K562 (cell line): ENCODE results near the gene NDUFAF8. TPM values are rescaled to one million over a fixed set of nuclear protein-coding genes. Genes with fewer than 3 reads are reported as not detected.

Source experiments
- ATAC-seq: fragments of 200-7000 bp; cut with Tn5 transposase; 3 replicates; pipeline ENCODE4 v1.9.1; 2020; ENCODE audit warnings: moderate library complexity
- BruUV-seq: library from RNA; stranded (reverse); fragments of 400-500 nt; replicated peaks from 2 replicates; lab custom pipeline; 2021; lab: Mats Ljungman, UMichigan
- CTCF ChIA-PET: fragments of 300-600 bp; formaldehyde crosslinking; extraction: SDS; loops from one replicate; lab custom pipeline; 2021; ENCODE audit warnings: low intra/inter-chr PET ratio; lab: Yijun Ruan, JAX
- POLR2A ChIA-PET: fragments of 300-600, 350-650 bp; sonication (Branson Sonifier 250); formaldehyde crosslinking; extraction: SDS; loops from one replicate; lab custom pipeline; 2021; ENCODE audit warnings: antibody characterized with exemption, inconsistent platforms; lab: Yijun Ruan, JAX
- DNase-seq, 4 experiments: peaks; one replicate each; pipeline versions ENCODE4 v3.0.0 to v3.0.0-alpha.2; 2011 to 2018; ENCODE audit warnings: low spot score in 3 of 4, mixed read lengths in 3 of 4; ENCODE audit errors: extremely low read depth in 1 of 4
- FAIRE-seq: peaks from 2 replicates; lab custom pipeline; 2011; peaks lifted over from hg19 to GRCh38; lab: Jason Lieb, UNC
- H2AFZ ChIP-seq: 2 replicates; pipeline ENCODE4 v1.6.0; 2011; ENCODE audit warnings: low read depth, low read length, control low read depth, inconsistent platforms
- H3K27ac ChIP-seq: fragments of 200-600 bp; 3 replicates; pipeline ENCODE4 v1.8.0; 2011; ENCODE audit warnings: low read depth, mild to moderate bottlenecking, control low read depth, inconsistent platforms, low read length, moderate library complexity, mixed read lengths; ENCODE audit errors: extremely low read depth
- H3K27me3 ChIP-seq, 2 experiments: fragments of 300-600 bp in 1 of 2; 2 replicates in 1 of 2; 3 replicates in 1 of 2; pipeline versions ENCODE4 v1.6.0 to v1.8.0; 2011; ENCODE audit warnings: inconsistent platforms in 2 of 2, low read length in 2 of 2, mild to moderate bottlenecking in 1 of 2, mixed read lengths in 1 of 2, moderate library complexity in 1 of 2; ENCODE audit not compliant: control insufficient read depth in 2 of 2, insufficient read depth in 2 of 2
- H3K36me3 ChIP-seq: fragments of 300-600 bp; 3 replicates; pipeline ENCODE4 v1.8.0; 2011; ENCODE audit warnings: mild to moderate bottlenecking, low read length, inconsistent platforms; ENCODE audit not compliant: control insufficient read depth, insufficient read depth
- H3K4me1 ChIP-seq, 2 experiments: fragments of 200-600 bp in 1 of 2; replicated peaks in 1 of 2; 2 replicates in 1 of 2; 3 replicates in 1 of 2; pipeline versions ENCODE4 v1.5.1 to v1.8.0; 2011; ENCODE audit warnings: inconsistent platforms in 2 of 2, low read length in 2 of 2, mild to moderate bottlenecking in 1 of 2, mixed read lengths in 1 of 2, moderate library complexity in 1 of 2; ENCODE audit not compliant: control insufficient read depth in 2 of 2, insufficient read depth in 2 of 2
- H3K4me2 ChIP-seq: 2 replicates; pipeline ENCODE4 v1.6.1; 2011; ENCODE audit warnings: low read length, control low read depth, inconsistent platforms, mixed read lengths; ENCODE audit not compliant: insufficient read depth
- H3K4me3 ChIP-seq: fragments of 200-600 bp; sonication (generic), shearing (Covaris generic); 2 replicates; pipeline ENCODE4 v1.5.1; 2016; ENCODE audit warnings: control low read depth, inconsistent platforms
- H3K79me2 ChIP-seq: fragments of 200-600 bp; 3 replicates; pipeline ENCODE4 v1.8.0; 2011; ENCODE audit warnings: low read length, inconsistent platforms; ENCODE audit not compliant: control insufficient read depth, insufficient read depth
- H3K9ac ChIP-seq, 2 experiments: 2 replicates each; pipeline versions ENCODE4 v1.6.0 to v1.6.1; 2011; ENCODE audit warnings: low read depth in 2 of 2, low read length in 2 of 2, control low read depth in 1 of 2, inconsistent platforms in 1 of 2, mild to moderate bottlenecking in 1 of 2, mixed read lengths in 1 of 2; ENCODE audit not compliant: insufficient read depth in 1 of 2
- H3K9me1 ChIP-seq: one replicate; pipeline ENCODE4 v1.6.0; 2011; ENCODE audit warnings: inconsistent platforms, mild to moderate bottlenecking, low read length, moderate library complexity; ENCODE audit not compliant: control insufficient read depth, insufficient read depth
- H3K9me3 ChIP-seq: replicated peaks from 2 replicates; pipeline ENCODE4 v1.5.1; 2011; ENCODE audit warnings: low read depth, low read length, inconsistent platforms; ENCODE audit not compliant: control insufficient read depth, insufficient read depth
- H4K20me1 ChIP-seq: replicated peaks from 2 replicates; pipeline ENCODE4 v1.6.1; 2011; ENCODE audit warnings: low read length, inconsistent platforms, mixed read lengths; ENCODE audit not compliant: control insufficient read depth, insufficient read depth
- ARID1B ChIP-seq: fragments of 450-650 bp; IDR thresholded peaks from 2 replicates; pipeline ENCODE4 v1.6.1; 2016; ENCODE audit warnings: antibody characterized with exemption, mild to moderate bottlenecking, inconsistent platforms
- CBX5 ChIP-seq: IDR thresholded peaks from 2 replicates; pipeline ENCODE4 v1.6.1; 2014; ENCODE audit warnings: low read depth, borderline replicate concordance
- MYC ChIP-seq, 2 experiments: fragments of 250-450 bp in 1 of 2; sonication (Bioruptor Pico) in 1 of 2; IDR thresholded peaks; 2 replicates each; pipeline versions ENCODE4 v1.5.1 to v1.6.1; 2012 to 2021; ENCODE audit warnings: low read depth in 2 of 2, borderline replicate concordance in 1 of 2, improper control_type of control experiment in 1 of 2, low read length in 1 of 2, mild to moderate bottlenecking in 1 of 2, moderate library complexity in 1 of 2
- POLR2AphosphoS2 ChIP-seq: IDR thresholded peaks from 2 replicates; pipeline ENCODE4 v1.6.1; 2012; ENCODE audit warnings: low read length, improper control_type of control experiment
- PTBP1 ChIP-seq: fragments of 200-400 bp; formaldehyde crosslinking; IDR thresholded peaks from 2 replicates; pipeline ENCODE4 v1.6.1; 2017; ENCODE audit warnings: low read depth, low read length
- RB1 ChIP-seq: fragments of 450-650 bp; IDR thresholded peaks from 2 replicates; pipeline ENCODE4 v1.6.1; 2017; ENCODE audit warnings: low read depth, mild to moderate bottlenecking
- RFX5 ChIP-seq: IDR thresholded peaks from 2 replicates; pipeline ENCODE4 v1.6.1; 2011; ENCODE audit warnings: low read depth, mild to moderate bottlenecking, improper control_type of control experiment, low read length
- SMARCC2 ChIP-seq: fragments of 450-650 bp; IDR thresholded peaks from 2 replicates; pipeline ENCODE4 v1.6.1; 2017; ENCODE audit warnings: antibody characterized with exemption, moderate library complexity, mild to moderate bottlenecking, low read depth
- SPI1 ChIP-seq: IDR thresholded peaks from 2 replicates; pipeline ENCODE4 v1.6.1; 2011; ENCODE audit warnings: low read depth, low read length, control low read depth, borderline replicate concordance
- USF2 ChIP-seq: sonication (generic); formaldehyde crosslinking; IDR thresholded peaks from 2 replicates; pipeline ENCODE4 v1.5.0; 2020; ENCODE audit warnings: missing genetic modification reagents
- ZNF592 ChIP-seq: fragments of 450-650 bp; IDR thresholded peaks from 2 replicates; pipeline ENCODE4 v1.6.1; 2017; ENCODE audit warnings: antibody characterized with exemption, mild to moderate bottlenecking
- WGBS: fragments of 100-300 bp; shearing (Covaris generic); methylation state at CpG from one replicate; pipeline ENCODE4 v1.1.6; 2016; ENCODE audit warnings: low coverage, mixed read lengths; ENCODE audit not compliant: insufficient coverage; ENCODE audit errors: missing lambda C conversion rate; 5-methylcytosine and 5-hydroxymethylcytosine counted together
- in situ Hi-C: fragments of 300-500 bp; cut with MboI; formaldehyde crosslinking; loops from 4 replicates; pipeline ENCODE4 v1.15.0; 2018; ENCODE audit warnings: inconsistent platforms, mixed read lengths
- intact Hi-C: fragments of 100-400 bp; cut with micrococcal nuclease; formaldehyde crosslinking; loops from 2 replicates; pipeline ENCODE4 v1.14.2; 2022
- polyA plus RNA-seq, 8 experiments: library from polyadenylated mRNA; depleted of rRNA in 4 of 8; stranded (reverse) in 5 of 8; unstranded in 3 of 8; fragments of >200 nt; fragmentation: Nextera tagmentation in 2 of 8; fragmentation: Illumina TruSeq in 1 of 8; extraction: Ambion mirVana in 2 of 8; extraction: Trizol in 1 of 8; gene quantifications; 2 replicates each; pipeline versions ENCODE4 v1.2.1 to v1.2.3, GENCODE V29; 2011 to 2014; ENCODE audit warnings: inconsistent platforms in 1 of 8, missing spikeins in 1 of 8
- total RNA-seq, 7 experiments: library from RNA; depleted of rRNA in 6 of 7; stranded (reverse); fragments of >200 nt in 6 of 7; fragmentation: Illumina TruSeq in 2 of 7; extraction: Trizol in 2 of 7; gene quantifications; 2 replicates each; pipeline versions ENCODE4 v1.2.1 to v1.2.3, GENCODE V29; 2011 to 2021; ENCODE audit warnings: low replicate concordance in 1 of 7

The NDUFAF8 gene
- total and polyA plus RNA-seq, 9 of the 15 experiments (the other 6 are each of a cell fraction or from before 2014, with no cell fraction given) = 13.5 to 144 (median 90.0) TPM

GRCh38 chr17:81208651-81209050 lies 30.5 kb upstream of the NDUFAF8 start:
- in situ Hi-C loops (no loop called here), intact Hi-C loops (no loop called here)
- Histone ChIP-seq H3K36me3 (0 out of 3 replicates have a peak, but pooled peaks cover 3% of the 10 kb centered on the region), H3K9ac (no peak overlapping the region), H3K27me3 (no peaks in the 10 kb centered on the region), H3K4me3 (no peak overlapping the region), H4K20me1 (no peaks in the 10 kb centered on the region), H3K27ac (no peak overlapping the region), H3K4me2 (no peak overlapping the region), H3K9me1 (no peaks in the 10 kb centered on the region), H3K4me1 (peaks cover 0 to 20% of the 10 kb centered on the region in 2 experiments; a peak in 2 of 5 replicates), H2AFZ (no peak overlapping the region), H3K9me3 (no peaks in the 10 kb centered on the region), H3K79me2 (no peaks in the 10 kb centered on the region)
- whole genome bisulfite sequencing = 94% methylated on average over 9 of the region's 10 CpGs
- no peak for ATAC-seq
- BruUV-seq = no TSS peak
- no peak for DNase-seq
- ChIA-PET CTCF (no interaction called here), POLR2A (interaction anchor here (0.5 to 0.6 kb wide), 2 partner anchors 140 to 159 kb away, joined by 3 to 4 read pairs; no protein-coding TSS in a partner anchor)
- TF ChIP-seq SPI1 (no peak), RFX5 (no peak), ARID1B (no peak), PTBP1 (no peak), CBX5 (no peak), USF2 (CRISPR knock-in tag) (no peak), RB1 (no peak), MYC (IDR thresholded peaks at IDR 0.05; ENCODE audit: low read depth, low read length) (no peak), MYC (CRISPR knock-in tag; IDR thresholded peaks at IDR 0.05; ENCODE audit: borderline replicate concordance, low read depth) (no peak), POLR2AphosphoS2 (no peak), ZNF592 (no peak), SMARCC2 (no peak)
- no peak for FAIRE-seq
